Pancreas (tissue), 10 donors: ENCODE results near the gene AZIN2. TPM values are rescaled to one million over a fixed set of nuclear protein-coding genes. Genes with fewer than 3 reads are reported as not detected.
"Not testable (repeated sequence)": the region's sequence is repeated elsewhere in the genome, so short reads cannot be mapped to it uniquely, and the experiment has no call there.

ENCODE experiments used
- ATAC-seq, 4 donors: fragments of 200-7000 bp; cut with Tn5 transposase; one replicate each; pipeline versions ENCODE4 v1.8.0 to v1.9.1; 2020; ENCODE audit warnings: mild to moderate bottlenecking in 4 of 4, moderate library complexity in 4 of 4
- DNase-seq, 6 donors: peaks; one replicate each; pipeline ENCODE4 v3.0.0-alpha.2; 2020
- FAIRE-seq: peaks from 2 replicates; lab custom pipeline; 2012; peaks lifted over from hg19 to GRCh38; lab: Jason Lieb, UNC
- H3K27ac ChIP-seq, 4 donors: fragments of 200-600 bp; sonication (generic); 1 replicate in 3 of 4; 2 replicates in 1 of 4; pipeline versions ENCODE4 v1.5.0 to v1.8.0; 2020
- H3K27me3 ChIP-seq, 4 donors: fragments of 200-600 bp; one replicate each; pipeline ENCODE4 v1.8.0; 2021
- H3K36me3 ChIP-seq, 3 donors: fragments of 200-600 bp; sonication (generic) in 1 of 3; one replicate each; pipeline versions ENCODE4 v1.5.0 to v1.8.0; 2020 to 2021
- H3K4me1 ChIP-seq, 3 donors: fragments of 200-600 bp; one replicate each; pipeline ENCODE4 v1.8.0; 2021
- H3K4me3 ChIP-seq, 4 donors: fragments of 200-600 bp; sonication (generic) in 2 of 4; one replicate each; pipeline versions ENCODE4 v1.5.0 to v1.8.0; 2020 to 2021
- H3K9me3 ChIP-seq, 4 donors: fragments of 200-600 bp; one replicate each; pipeline ENCODE4 v1.8.0; 2021
- WGBS, 2 donors: extraction: QIAGEN DNeasy Blood & Tissue Kit; methylation state at CpG; one replicate each; pipeline ENCODE4 v1.1.7; 2013; 5-methylcytosine and 5-hydroxymethylcytosine counted together
- intact Hi-C, 3 donors: fragments of 100-400 bp; cut with DNase I; formaldehyde crosslinking; loops; one replicate each; pipeline versions ENCODE4 v1.11.1 to v1.14.2; 2022
- polyA plus RNA-seq, 2 donors: library from polyadenylated mRNA; stranded (reverse); fragments of 200-250 nt; gene quantifications; one replicate each; pipeline ENCODE4 v1.2.3, GENCODE V29; 2013
- total RNA-seq, 6 donors: library from RNA; stranded (reverse); fragmentation: NEBNext Ultra II Directional in 4 of 6; extraction: Animal tissue kit (Norgen Biotek cat#: 25700) in 4 of 6; gene quantifications; one replicate each; pipeline versions ENCODE4 v1.2.1 to v1.2.4, GENCODE V29; 2021 to 2023
- TF ChIP-seq, protein P1 (sequence below), 4 donors: fragments of 200-600 bp; sonication (generic) in 3 of 4; IDR thresholded peaks; one replicate each; pipeline versions ENCODE4 v1.5.0 to v1.8.0; 2021; ENCODE audit warnings: antibody characterized with exemption in 4 of 4
- donor health status: healthy with polysubstance abuse.
- donor health status: DM: no; HTN: no; CAD: no; lungs with moderate emphysema.
- donor health status: DM: no; HTN: no; CAD: no.
- donor health status: control.
- donor health status: control.
- donor health status: Bipolar disorder and iron deficiency.
- donor health status: DM: yes; HTN: yes; CAD: no.
- donor health status: DM: no; HTN: no; CAD: no.
- donor health status: DM: no; HTN: no; CAD: no.
- donor health status: DM: yes; HTN: yes; CAD: no.

Gene AZIN2
- total and polyA plus RNA-seq, 8 donors, result 1.2 to 5.0 (median 2.4) TPM

DNA sequence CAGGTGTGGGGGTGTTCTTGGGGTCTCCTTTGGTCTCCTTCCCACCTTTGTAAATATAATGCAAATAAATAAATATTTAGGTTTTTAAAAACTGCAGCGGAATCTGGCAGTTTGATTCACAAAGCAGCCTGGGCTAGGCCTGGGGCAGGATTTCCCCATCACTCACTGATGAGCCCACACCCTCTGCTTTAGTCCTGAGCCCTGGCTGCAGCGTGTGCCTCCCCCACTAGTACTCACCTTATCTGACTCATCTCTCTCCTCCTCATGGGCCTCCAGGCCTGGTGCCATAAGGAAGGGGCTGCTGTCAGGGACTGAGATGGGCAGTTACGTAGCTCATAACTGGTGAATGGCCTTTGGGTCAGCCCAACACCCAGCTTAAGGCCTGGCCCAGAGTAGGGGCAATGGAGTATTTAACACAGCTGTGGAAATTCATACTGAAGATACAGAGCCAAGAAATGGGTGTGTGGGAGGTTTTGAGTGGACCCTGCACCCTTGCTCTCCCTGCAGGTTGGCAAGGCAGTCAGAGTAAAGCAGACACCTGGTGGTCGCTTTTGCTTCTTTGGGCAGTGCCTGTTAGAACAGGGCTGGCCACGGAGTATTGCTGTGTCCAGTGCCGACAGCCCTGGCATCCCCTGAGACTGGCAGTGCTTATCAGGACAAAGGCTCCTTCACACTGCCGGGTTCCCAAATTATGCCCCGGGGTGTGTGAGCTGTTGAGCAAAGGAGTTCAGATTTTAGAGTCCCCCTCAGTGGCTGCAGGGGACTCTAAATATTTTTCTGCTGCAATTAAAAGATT, 39.7 kb downstream of the AZIN2 start:
- H3K4me3 ChIP-seq, result no peak overlapping the region
- H3K27me3 ChIP-seq, result no peaks in the 10 kb centered on the region
- ATAC-seq (no peak), DNase-seq (no peak), FAIRE-seq (no peak)
- no peaks in the 10 kb centered on the region for H3K4me1 ChIP-seq
- intact Hi-C loops, result no loop called here
- no peak overlapping the region for H3K27ac ChIP-seq
- 80 to 86% methylated on average over 8 of the region's 8 CpGs for WGBS, 2 donors
- no peaks in the 10 kb centered on the region for H3K36me3 ChIP-seq
- TF ChIP-seq, protein P1, sequence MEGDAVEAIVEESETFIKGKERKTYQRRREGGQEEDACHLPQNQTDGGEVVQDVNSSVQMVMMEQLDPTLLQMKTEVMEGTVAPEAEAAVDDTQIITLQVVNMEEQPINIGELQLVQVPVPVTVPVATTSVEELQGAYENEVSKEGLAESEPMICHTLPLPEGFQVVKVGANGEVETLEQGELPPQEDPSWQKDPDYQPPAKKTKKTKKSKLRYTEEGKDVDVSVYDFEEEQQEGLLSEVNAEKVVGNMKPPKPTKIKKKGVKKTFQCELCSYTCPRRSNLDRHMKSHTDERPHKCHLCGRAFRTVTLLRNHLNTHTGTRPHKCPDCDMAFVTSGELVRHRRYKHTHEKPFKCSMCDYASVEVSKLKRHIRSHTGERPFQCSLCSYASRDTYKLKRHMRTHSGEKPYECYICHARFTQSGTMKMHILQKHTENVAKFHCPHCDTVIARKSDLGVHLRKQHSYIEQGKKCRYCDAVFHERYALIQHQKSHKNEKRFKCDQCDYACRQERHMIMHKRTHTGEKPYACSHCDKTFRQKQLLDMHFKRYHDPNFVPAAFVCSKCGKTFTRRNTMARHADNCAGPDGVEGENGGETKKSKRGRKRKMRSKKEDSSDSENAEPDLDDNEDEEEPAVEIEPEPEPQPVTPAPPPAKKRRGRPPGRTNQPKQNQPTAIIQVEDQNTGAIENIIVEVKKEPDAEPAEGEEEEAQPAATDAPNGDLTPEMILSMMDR (IDR thresholded peaks at IDR 0.05), result no peak
- no peaks in the 10 kb centered on the region for H3K9me3 ChIP-seq

DNA sequence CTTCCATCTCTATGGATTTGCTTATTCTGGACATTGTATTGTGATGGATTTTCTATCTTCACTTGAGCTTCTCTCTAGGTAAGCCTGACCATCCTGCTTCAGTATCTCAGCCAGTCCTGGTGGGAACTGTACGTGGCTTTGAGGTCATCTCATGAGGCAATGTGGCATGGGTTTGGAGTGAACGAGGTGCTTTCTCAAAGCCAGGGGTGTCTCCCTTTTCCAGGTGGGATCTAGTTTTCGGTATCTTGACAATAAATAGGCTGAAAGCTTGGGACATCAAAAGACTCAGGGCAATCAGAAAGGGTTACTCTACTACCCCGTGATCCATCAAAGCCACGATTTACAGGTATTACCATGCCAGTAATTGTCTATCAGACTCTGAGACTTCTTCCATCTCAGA, 40.8 kb downstream of the AZIN2 start:
- DNase-seq, result no peak
- Histone ChIP-seq H3K4me3 (no peak overlapping the region), H3K27me3 (no peaks in the 10 kb centered on the region), H3K4me1 (peaks cover 0 to 6% (median 5%) of the 10 kb centered on the region in 3 donors), H3K27ac (no peak overlapping the region), H3K9me3 (no peaks in the 10 kb centered on the region), H3K36me3 (no peaks in the 10 kb centered on the region)
- intact Hi-C loops, result no loop called here
- ATAC-seq, result no peak
- no peak for FAIRE-seq
- TF ChIP-seq, protein P1 (IDR thresholded peaks at IDR 0.05), result no peak
- WGBS, 2 donors, result 75 to 81% methylated on average over 5 of the region's 5 CpGs

DNA sequence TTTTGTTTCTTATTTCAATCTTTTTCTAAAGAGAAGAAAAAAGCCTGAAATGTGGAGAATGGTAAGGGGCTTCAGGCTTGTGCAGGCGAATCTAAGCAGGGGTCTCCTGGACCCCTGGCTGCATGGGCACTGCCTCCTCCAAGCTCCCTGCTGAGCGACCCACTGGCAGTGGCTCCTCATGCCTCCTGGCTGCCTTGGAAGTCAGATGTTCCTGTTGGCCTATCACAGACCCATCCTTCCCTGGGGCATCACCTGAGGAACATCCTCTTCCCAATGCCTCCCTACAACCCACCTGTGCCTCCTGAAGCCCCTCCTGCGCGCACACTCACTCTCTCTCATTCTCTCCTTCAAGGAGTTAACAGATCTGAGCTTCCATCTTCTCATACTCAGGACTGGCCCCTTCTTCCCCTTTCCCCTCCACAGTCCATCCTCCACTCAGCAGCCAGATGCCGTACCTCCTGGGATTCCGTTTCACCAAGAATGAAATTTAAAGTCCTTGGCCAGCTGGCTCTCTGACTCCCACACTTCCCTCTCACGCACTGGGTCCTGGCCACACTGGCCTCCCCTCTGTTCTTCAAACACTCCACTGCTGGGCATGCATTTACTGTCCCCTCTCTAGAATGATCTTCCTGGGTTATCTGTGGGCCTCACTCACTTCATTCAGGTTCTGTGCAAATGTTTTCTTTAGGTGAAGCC, 41.7 kb downstream of the AZIN2 start:
- no peaks in the 10 kb centered on the region for H3K9me3 ChIP-seq
- ATAC-seq (no peak), DNase-seq (no peak), FAIRE-seq (no peak)
- H3K36me3 ChIP-seq, result no peaks in the 10 kb centered on the region
- H3K27ac ChIP-seq, result no peak overlapping the region
- no peaks in the 10 kb centered on the region for H3K27me3 ChIP-seq
- no peak overlapping the region for H3K4me3 ChIP-seq
- TF ChIP-seq, protein P1 (IDR thresholded peaks at IDR 0.05), result no peak
- peaks cover 0 to 6% (median 5%) of the 10 kb centered on the region in 3 donors for H3K4me1 ChIP-seq
- 71 to 86% methylated on average over 7 of the region's 7 CpGs for WGBS, 2 donors
- intact Hi-C loops, result no loop called here

GRCh38 chr1:33123266-33123665, 42.3 kb downstream of the AZIN2 start:
- peaks cover 4 to 9% (median 8%) of the 10 kb centered on the region in 3 donors for H3K4me1 ChIP-seq
- no peak for DNase-seq
- TF ChIP-seq, protein P1 (IDR thresholded peaks at IDR 0.05), result no peak
- 62 to 75% methylated on average over 3 of the region's 3 CpGs for WGBS, 2 donors
- no peak overlapping the region for H3K4me3 ChIP-seq
- intact Hi-C loops, result no loop called here
- no peaks in the 10 kb centered on the region for H3K9me3 ChIP-seq
- ATAC-seq, result no peak
- no peak for FAIRE-seq
- no peaks in the 10 kb centered on the region for H3K36me3 ChIP-seq
- no peak overlapping the region for H3K27ac ChIP-seq
- no peaks in the 10 kb centered on the region for H3K27me3 ChIP-seq

- 95 to 98% methylated on average over 4 of the region's 4 CpGs for WGBS, 2 donors
- intact Hi-C loops, result not testable (repeated sequence)
Measured at GRCh38 chr1:33124647-33125046, 43.7 kb downstream of the AZIN2 start.

More at GRCh38 chr1:33124647-33125046, 43.7 kb downstream of the AZIN2 start:
- peaks cover 6 to 13% (median 12%) of the 10 kb centered on the region in 3 donors for H3K4me1 ChIP-seq
- H3K4me3 ChIP-seq, H3K36me3 ChIP-seq, DNase-seq, H3K27me3 ChIP-seq, H3K27ac ChIP-seq, ATAC-seq, H3K9me3 ChIP-seq, FAIRE-seq: not testable (repeated sequence)
